Measurements from ENCODE around the gene ZNF699. TPM values are rescaled to one million over a fixed set of nuclear protein-coding genes. Genes with fewer than 3 reads are reported as not detected.

Gene ZNF699
- total and polyA plus RNA-seq, 2 experiments from 2014 or later, result 3.0 to 11.8 TPM

GRCh38 chr19:9289231-9289884 is 20.3 kb downstream of the ZNF699 start:
- ATAC-seq, result no peak
- no peak overlapping the region for H3K27ac Mint-ChIP-seq

More at GRCh38 chr19:9289231-9289884, 20.3 kb downstream of the ZNF699 start:
- Histone ChIP-seq H2AFZ (no peak overlapping the region), H3K4me3 (no peak overlapping the region), H3K27me3 (ENCODE audit: insufficient read depth) (no peaks in the 10 kb centered on the region), H3K9me2 (ENCODE audit: insufficient read depth) (no peaks in the 10 kb centered on the region), H4K20me1 (replicated peaks; ENCODE audit: insufficient read depth) (no peaks in the 10 kb centered on the region), H3K27ac (ENCODE audit: low read depth) (no peak overlapping the region), H3K4me1 (ENCODE audit: insufficient read depth) (no peaks in the 10 kb centered on the region), H3K79me2 (replicated peaks; ENCODE audit: insufficient read depth) (no peaks in the 10 kb centered on the region), H3K36me3 (ENCODE audit: insufficient read depth) (peaks cover 4% of the 10 kb centered on the region; the same call in 1 of the 2 replicates), H3K4me2 (no peak overlapping the region), H3F3A (replicated peaks; ENCODE audit: low read depth) (no peaks in the 10 kb centered on the region)
- H3K36me3 Mint-ChIP-seq (ENCODE audit: low read depth), result peaks cover 35% of the 10 kb centered on the region
- no peaks in the 10 kb centered on the region for H3K4me1 Mint-ChIP-seq
- DNase-seq (ENCODE audit: low spot score), result no peak
- peaks cover 80% of the 10 kb centered on the region for H3K9me3 Mint-ChIP-seq
- TF ChIP-seq ZNF331 (CRISPR knock-in tag; IDR thresholded peaks at IDR 0.05; ENCODE audit: low read depth) (no peak), EZH2phosphoT487 (IDR thresholded peaks at IDR 0.05; ENCODE audit: unreplicated experiment) (no peak), JUNB (IDR thresholded peaks at IDR 0.05; ENCODE audit: unreplicated experiment) (no peak), EZH2 (IDR thresholded peaks at IDR 0.05; ENCODE audit: low read depth, unreplicated experiment) (no peak), REST (IDR thresholded peaks at IDR 0.05; ENCODE audit: unreplicated experiment) (no peak), ETS1 (IDR thresholded peaks at IDR 0.05) (no peak), NANOG (IDR thresholded peaks at IDR 0.05; ENCODE audit: borderline replicate concordance) (no peak), POLR2AphosphoS5 (IDR thresholded peaks at IDR 0.05; ENCODE audit: low read depth) (no peak), CREB1 (CRISPR knock-in tag; IDR thresholded peaks at IDR 0.05; ENCODE audit: low read depth) (no peak), ZNF462 (CRISPR knock-in tag; IDR thresholded peaks at IDR 0.05) (no peak), ZNF114 (CRISPR knock-in tag; IDR thresholded peaks at IDR 0.05) (no peak), CTCF (conservative IDR thresholded peaks at IDR 0.05; ENCODE audit: low read depth in 2 of 2) (no peak), STAT1 (IDR thresholded peaks at IDR 0.05; ENCODE audit: unreplicated experiment) (no peak)
- no peak overlapping the region for H3K4me3 Mint-ChIP-seq
- H3K27me3 Mint-ChIP-seq (ENCODE audit: insufficient read depth, low read depth, poor library complexity), result peaks cover 3% of the 10 kb centered on the region
